SK-N-MC (cell line): Measurements from ENCODE around the gene EMID1.
A peak's percentile ranks its signal among the peaks of the same experiment; 100 is the strongest.

ENCODE experiments used
- DNase-seq: peaks from one replicate; pipeline ENCODE4 v3.0.0-alpha.2; 2011; ENCODE audit warnings: low read depth, low spot score
- H3K27ac ChIP-seq: fragments of 200-600 bp; sonication (generic); 2 replicates; pipeline ENCODE4 v1.5.1; 2016; ENCODE audit warnings: mixed run types
- H3K36me3 ChIP-seq: fragments of 200-600 bp; sonication (generic); 2 replicates; pipeline ENCODE4 v1.6.1; 2017; ENCODE audit warnings: antibody characterized with exemption, low read length, mixed read lengths; ENCODE audit not compliant: insufficient read depth
- H3K4me3 ChIP-seq: fragments of 200-600 bp; sonication (generic); 2 replicates; pipeline ENCODE4 v1.5.1; 2016
- H3K9ac ChIP-seq: fragments of 200-600 bp; sonication (generic); 2 replicates; pipeline ENCODE4 v1.8.0; 2017; ENCODE audit warnings: mixed run types, mixed read lengths; ENCODE audit not compliant: insufficient read length
- H3K9me3 ChIP-seq: fragments of 200-600 bp; sonication (generic); 2 replicates; pipeline ENCODE4 v1.6.1; 2017; ENCODE audit warnings: low read depth, mild to moderate bottlenecking, antibody characterized with exemption, low read length, moderate library complexity, mixed read lengths
- EZH2 ChIP-seq: fragments of 200-600 bp; sonication (generic); IDR thresholded peaks from one replicate; pipeline ENCODE4 v1.6.1; 2017; ENCODE audit warnings: antibody characterized with exemption
- FOXP2 ChIP-seq: optimal IDR thresholded peaks from 2 replicates; pipeline ENCODE3; 2011; ENCODE audit warnings: mild to moderate bottlenecking, moderate library complexity; ENCODE audit not compliant: insufficient read depth; ENCODE audit errors: extremely low read length, control extremely low read depth
- POLR2AphosphoS5 ChIP-seq: IDR thresholded peaks from 2 replicates; pipeline ENCODE4 v1.6.1; 2012; ENCODE audit warnings: mild to moderate bottlenecking, low read depth, low read length, borderline replicate concordance

The EMID1 gene

GRCh38 chr22:29206372-29207242 lies 911 bp downstream of the EMID1 start:
- H3K9me3 ChIP-seq, result no peaks in the 10 kb centered on the region
- H3K4me3 ChIP-seq, result peak overlapping the region; percentile 64
- DNase-seq, result no peak
- TF ChIP-seq FOXP2 (no peak), EZH2 (no peak), POLR2AphosphoS5 (no peak)
- no peak overlapping the region for H3K27ac ChIP-seq
- no peaks in the 10 kb centered on the region for H3K36me3 ChIP-seq
- no peak overlapping the region for H3K9ac ChIP-seq

DNA sequence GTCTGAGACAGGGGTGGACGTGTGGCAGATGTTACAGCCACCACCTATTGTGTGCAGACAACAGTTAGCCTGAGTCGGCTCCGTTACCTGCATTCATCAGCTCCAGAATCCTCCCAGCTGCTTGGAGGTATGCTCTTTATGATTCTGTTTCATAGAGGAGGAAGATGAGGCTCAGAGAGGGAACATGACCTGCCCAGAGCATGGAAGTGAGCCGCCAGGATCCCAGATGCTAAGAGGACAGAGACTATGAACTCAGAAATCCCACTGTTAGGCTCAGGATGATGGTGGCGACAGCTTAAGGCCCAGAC lies 1.5 kb downstream of the EMID1 start:
- Histone ChIP-seq H3K27ac (no peak overlapping the region), H3K36me3 (no peaks in the 10 kb centered on the region), H3K4me3 (no peak overlapping the region), H3K9me3 (no peaks in the 10 kb centered on the region), H3K9ac (no peak overlapping the region)
- no peak for DNase-seq
- TF ChIP-seq FOXP2 (no peak), POLR2AphosphoS5 (no peak), EZH2 (no peak)

DNA sequence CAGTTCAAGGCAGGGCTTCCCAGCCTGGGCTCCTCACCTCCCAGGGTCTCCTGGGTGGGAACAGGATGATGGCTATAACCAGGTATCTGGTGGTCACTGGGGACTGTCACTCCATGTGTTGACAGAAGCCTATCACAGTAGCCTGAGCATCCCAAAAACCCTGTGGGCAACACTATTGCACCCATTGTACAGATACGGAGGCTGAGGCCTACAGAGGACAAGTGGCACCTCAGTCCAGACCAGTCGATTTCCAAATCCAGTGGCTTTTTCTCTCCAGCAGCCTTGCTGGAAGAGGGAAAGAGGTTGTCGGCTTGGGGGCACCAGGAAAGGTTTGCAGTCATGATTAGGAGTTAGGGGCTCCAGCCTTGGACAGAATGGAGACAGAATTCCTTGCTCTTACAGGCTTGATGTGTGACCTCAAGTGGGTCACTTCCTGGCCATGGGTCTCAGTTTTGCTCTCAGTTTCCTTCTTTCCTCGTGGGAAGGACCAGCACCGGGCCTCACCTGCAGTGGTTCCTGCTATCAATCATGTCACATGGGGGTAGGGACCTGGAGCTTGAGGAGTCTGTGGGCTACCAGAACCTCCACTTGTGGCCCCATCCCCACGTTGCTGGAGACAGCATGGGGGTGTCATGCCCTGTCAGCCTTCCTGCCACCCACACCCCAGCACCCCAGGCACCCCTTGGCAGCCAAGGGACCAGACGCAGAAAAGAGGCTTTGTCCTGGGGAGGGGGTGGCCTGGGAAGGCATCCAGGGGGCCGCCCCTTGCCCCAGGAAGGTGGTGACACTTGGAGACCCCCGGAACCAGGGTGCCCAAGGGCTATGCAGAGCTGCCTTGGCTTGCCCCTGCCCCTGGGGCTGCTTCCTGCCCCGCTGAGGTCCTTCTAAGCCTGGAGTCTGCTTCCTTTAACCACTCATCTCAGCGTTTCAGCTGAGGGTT lies 2.1 kb downstream of the EMID1 start:
- H3K9ac ChIP-seq, result no peak overlapping the region
- no peaks in the 10 kb centered on the region for H3K9me3 ChIP-seq
- H3K27ac ChIP-seq, result no peak overlapping the region
- no peak overlapping the region for H3K4me3 ChIP-seq
- TF ChIP-seq FOXP2, result no peak
- TF ChIP-seq EZH2, result no peak
- no peak for TF ChIP-seq POLR2AphosphoS5
- no peaks in the 10 kb centered on the region for H3K36me3 ChIP-seq
- DNase-seq, result no peak

DNA sequence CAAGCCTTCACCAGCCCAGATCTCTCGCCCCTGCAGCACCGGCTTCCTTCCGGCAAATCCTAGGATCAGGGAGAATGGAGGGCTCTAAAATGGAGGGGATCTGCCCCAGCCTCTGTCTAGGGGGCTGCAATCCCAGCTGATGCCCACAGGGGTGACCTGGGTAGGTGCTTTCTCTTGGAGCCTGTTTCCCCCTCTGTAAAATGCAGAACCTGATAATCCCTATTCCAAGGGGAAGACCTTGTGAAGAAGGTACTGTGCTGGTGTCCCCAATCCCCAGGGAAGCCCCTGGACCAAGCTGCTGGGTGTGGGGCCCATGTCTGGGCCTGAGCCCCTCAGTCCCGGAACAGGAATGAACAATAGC lies 2.8 kb downstream of the EMID1 start:
- Histone ChIP-seq H3K9ac (no peak overlapping the region), H3K9me3 (no peaks in the 10 kb centered on the region), H3K36me3 (no peaks in the 10 kb centered on the region), H3K4me3 (no peak overlapping the region), H3K27ac (no peak overlapping the region)
- TF ChIP-seq FOXP2 (no peak), POLR2AphosphoS5 (no peak)
- DNase-seq, result no peak

GRCh38 chr22:29208879-29209623 lies 3.4 kb downstream of the EMID1 start:
- no peak for DNase-seq
- Histone ChIP-seq H3K4me3 (no peak overlapping the region), H3K9ac (no peak overlapping the region)

DNA sequence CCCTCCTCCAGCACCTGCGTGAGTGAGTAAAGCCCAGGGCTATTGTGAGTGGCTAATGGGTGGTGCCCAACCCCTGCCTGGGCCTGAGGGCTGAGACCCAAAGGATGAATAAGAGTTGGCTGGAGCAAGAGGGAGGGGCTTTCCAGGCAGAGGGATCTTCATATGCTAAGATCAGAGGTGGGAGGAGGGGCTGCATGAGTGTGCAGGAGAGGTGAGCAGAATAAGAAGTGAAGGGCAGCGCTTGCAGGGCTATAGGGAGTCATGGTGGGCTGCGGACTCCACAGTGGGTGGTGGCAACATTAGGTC lies 3.9 kb downstream of the EMID1 start:
- H3K27ac ChIP-seq, result no peak overlapping the region
- no peak for DNase-seq
- no peaks in the 10 kb centered on the region for H3K36me3 ChIP-seq
- no peak overlapping the region for H3K9ac ChIP-seq
- no peak overlapping the region for H3K4me3 ChIP-seq
- no peaks in the 10 kb centered on the region for H3K9me3 ChIP-seq
- no peak for TF ChIP-seq POLR2AphosphoS5
- no peak for TF ChIP-seq EZH2
- TF ChIP-seq FOXP2, result no peak

More at GRCh38 chr22:29208879-29209623, 3.4 kb downstream of the EMID1 start:
- H3K36me3 ChIP-seq, result no peaks in the 10 kb centered on the region
- H3K9me3 ChIP-seq, result no peaks in the 10 kb centered on the region
- TF ChIP-seq POLR2AphosphoS5 (no peak), EZH2 (no peak), FOXP2 (no peak)
- no peak overlapping the region for H3K27ac ChIP-seq

DNA sequence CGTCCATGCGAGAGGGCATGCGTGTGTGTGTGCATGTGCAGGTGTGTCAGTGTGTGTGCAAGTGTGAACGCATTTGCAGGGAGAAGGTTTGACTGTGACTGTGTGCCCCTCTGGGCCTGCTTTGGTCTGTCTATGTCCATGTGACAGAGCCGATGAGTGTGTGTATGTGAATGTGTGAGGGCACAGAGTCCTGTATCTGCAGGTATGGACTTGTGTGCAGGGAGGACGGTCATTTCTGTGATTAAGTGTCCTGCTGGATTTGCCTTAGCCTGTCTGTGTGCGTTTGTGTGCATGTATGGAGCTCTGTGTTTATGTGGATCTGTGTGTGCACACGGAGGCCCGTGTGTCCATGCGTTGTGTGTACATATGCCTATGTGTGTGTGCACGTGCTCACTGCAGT lies 5.4 kb downstream of the EMID1 start:
- Histone ChIP-seq H3K9ac (no peak overlapping the region), H3K27ac (no peak overlapping the region), H3K4me3 (no peak overlapping the region), H3K36me3 (no peaks in the 10 kb centered on the region), H3K9me3 (no peaks in the 10 kb centered on the region)
- no peak for DNase-seq
- TF ChIP-seq FOXP2 (no peak), EZH2 (no peak), POLR2AphosphoS5 (no peak)

DNA sequence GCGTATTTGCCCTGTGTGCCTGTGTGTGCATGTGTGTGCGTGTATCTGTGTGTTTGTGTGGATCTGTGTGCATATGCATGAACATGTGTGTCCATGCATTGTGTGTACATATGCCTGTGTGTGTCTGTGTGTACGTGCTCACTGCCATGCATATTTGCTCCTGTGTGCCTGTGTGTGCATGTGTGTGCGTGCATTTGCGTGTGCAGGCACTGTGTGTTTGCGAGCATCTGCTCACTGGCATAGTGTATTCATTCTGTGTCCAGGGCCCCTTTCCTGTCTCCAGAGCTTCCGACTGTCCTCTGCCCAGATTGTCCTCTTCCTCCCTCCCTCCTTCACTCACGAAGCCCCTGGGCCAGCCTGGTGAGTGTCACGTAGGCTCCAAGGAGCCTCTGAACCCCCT lies 5.8 kb downstream of the EMID1 start:
- H3K9ac ChIP-seq, result no peak overlapping the region
- H3K9me3 ChIP-seq, result no peaks in the 10 kb centered on the region
- H3K27ac ChIP-seq, result no peak overlapping the region

More for the DNA sequence above, 5.8 kb downstream of the EMID1 start:
- TF ChIP-seq FOXP2, result no peak
- TF ChIP-seq POLR2AphosphoS5, result no peak
- TF ChIP-seq EZH2, result no peak
- no peak overlapping the region for H3K4me3 ChIP-seq
- no peaks in the 10 kb centered on the region for H3K36me3 ChIP-seq
- no peak for DNase-seq
